Neural cell (in vitro differentiated cells): ENCODE data around the gene FOXO1.

Experiments
- EP300 ChIP-seq: fragments of 450-650 bp; conservative IDR thresholded peaks from 2 replicates; pipeline ENCODE4 v1.6.1; 2014; ENCODE audit warnings: antibody characterized with exemption, mild to moderate bottlenecking, moderate library complexity; ENCODE audit not compliant: poor library complexity, severe bottlenecking
- EZH2 ChIP-seq: fragments of 200-600, 300-800 bp; shearing (Covaris generic), sonication (generic); IDR thresholded peaks from 2 replicates; pipeline ENCODE4 v1.6.1; 2014; ENCODE audit warnings: antibody characterized with exemption, low read length, borderline replicate concordance, mild to moderate bottlenecking; ENCODE audit not compliant: insufficient read depth, poor library complexity, severe bottlenecking
- POLR2AphosphoS5 ChIP-seq: IDR thresholded peaks from 2 replicates; pipeline ENCODE4 v1.6.1; 2012
- RAD21 ChIP-seq: fragments of 450-650 bp; conservative IDR thresholded peaks from 2 replicates; pipeline ENCODE4 v1.6.1; 2014; ENCODE audit warnings: antibody characterized with exemption, mild to moderate bottlenecking, moderate library complexity
- TF ChIP-seq, protein P1 (sequence below): fragments of 450-650 bp; IDR thresholded peaks from 2 replicates; pipeline ENCODE4 v1.5.1; 2014; ENCODE audit warnings: antibody characterized with exemption, mild to moderate bottlenecking, moderate library complexity; ENCODE audit not compliant: poor library complexity, severe bottlenecking

DNA sequence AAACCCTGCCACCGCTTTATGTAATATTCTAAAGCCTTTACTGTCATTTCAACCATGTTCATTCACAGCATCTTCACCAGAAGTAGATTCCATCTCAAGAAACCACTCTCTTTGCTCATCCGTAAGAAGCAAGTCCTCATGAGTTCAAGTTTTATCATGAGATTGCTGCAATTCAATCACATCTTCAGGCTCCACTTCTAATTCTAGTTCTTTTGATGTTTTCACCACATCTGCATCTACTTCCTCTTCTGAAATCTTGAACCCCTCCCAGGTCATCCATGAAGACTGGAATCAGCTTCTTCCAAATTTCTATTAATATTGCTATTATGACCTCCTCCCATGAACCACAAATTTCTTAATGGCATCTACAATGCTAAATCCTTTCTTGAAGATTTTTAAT lies 83.9 kb downstream of the FOXO1 start:
- TF ChIP-seq, protein P1, sequence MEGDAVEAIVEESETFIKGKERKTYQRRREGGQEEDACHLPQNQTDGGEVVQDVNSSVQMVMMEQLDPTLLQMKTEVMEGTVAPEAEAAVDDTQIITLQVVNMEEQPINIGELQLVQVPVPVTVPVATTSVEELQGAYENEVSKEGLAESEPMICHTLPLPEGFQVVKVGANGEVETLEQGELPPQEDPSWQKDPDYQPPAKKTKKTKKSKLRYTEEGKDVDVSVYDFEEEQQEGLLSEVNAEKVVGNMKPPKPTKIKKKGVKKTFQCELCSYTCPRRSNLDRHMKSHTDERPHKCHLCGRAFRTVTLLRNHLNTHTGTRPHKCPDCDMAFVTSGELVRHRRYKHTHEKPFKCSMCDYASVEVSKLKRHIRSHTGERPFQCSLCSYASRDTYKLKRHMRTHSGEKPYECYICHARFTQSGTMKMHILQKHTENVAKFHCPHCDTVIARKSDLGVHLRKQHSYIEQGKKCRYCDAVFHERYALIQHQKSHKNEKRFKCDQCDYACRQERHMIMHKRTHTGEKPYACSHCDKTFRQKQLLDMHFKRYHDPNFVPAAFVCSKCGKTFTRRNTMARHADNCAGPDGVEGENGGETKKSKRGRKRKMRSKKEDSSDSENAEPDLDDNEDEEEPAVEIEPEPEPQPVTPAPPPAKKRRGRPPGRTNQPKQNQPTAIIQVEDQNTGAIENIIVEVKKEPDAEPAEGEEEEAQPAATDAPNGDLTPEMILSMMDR: no peak
- no peak for TF ChIP-seq POLR2AphosphoS5
- TF ChIP-seq EZH2: no peak
- TF ChIP-seq EP300: no peak
- no peak for TF ChIP-seq RAD21
